GM23248 (cell line): Measurements from ENCODE around the gene BDH1. TPM values are rescaled to one million over a fixed set of nuclear protein-coding genes. Genes with fewer than 3 reads are reported as not detected.

Experiments
- DNase-seq: peaks from one replicate; pipeline ENCODE4 v3.0.0-alpha.2; 2015
- H2AFZ ChIP-seq: fragments of 200-600 bp; sonication (generic); 2 replicates; pipeline ENCODE4 v1.6.1; 2016; ENCODE audit warnings: antibody characterized with exemption
- H3F3A ChIP-seq: fragments of 200-600 bp; sonication (generic); 2 replicates; pipeline ENCODE4 v1.6.1; 2016; ENCODE audit warnings: mild to moderate bottlenecking, antibody characterized with exemption, mixed run types; ENCODE audit not compliant: insufficient read depth
- H3K27ac ChIP-seq: fragments of 200-600 bp; sonication (generic); 2 replicates; pipeline ENCODE4 v1.5.1; 2016; ENCODE audit warnings: mild to moderate bottlenecking
- H3K27me3 ChIP-seq: fragments of 200-600 bp; sonication (generic); replicated peaks from 2 replicates; pipeline ENCODE4 v1.6.1; 2016; ENCODE audit warnings: mild to moderate bottlenecking; ENCODE audit not compliant: insufficient read depth
- H3K36me3 ChIP-seq: fragments of 200-600 bp; sonication (generic); 2 replicates; pipeline ENCODE4 v1.6.1; 2016; ENCODE audit warnings: low read depth, mild to moderate bottlenecking
- H3K4me1 ChIP-seq: fragments of 200-600 bp; sonication (generic); 2 replicates; pipeline ENCODE4 v1.6.1; 2016; ENCODE audit warnings: mild to moderate bottlenecking; ENCODE audit not compliant: insufficient read depth
- H3K4me2 ChIP-seq: fragments of 200-600 bp; sonication (generic); one replicate; pipeline ENCODE4 v1.6.1; 2016; ENCODE audit warnings: mild to moderate bottlenecking; ENCODE audit not compliant: unreplicated experiment
- H3K4me3 ChIP-seq: fragments of 200-600 bp; sonication (generic); 2 replicates; pipeline ENCODE4 v1.5.1; 2016; ENCODE audit warnings: mild to moderate bottlenecking
- H3K79me2 ChIP-seq: fragments of 200-600 bp; sonication (generic); 2 replicates; pipeline ENCODE4 v1.6.1; 2016; ENCODE audit warnings: mild to moderate bottlenecking; ENCODE audit not compliant: insufficient read depth
- H3K9ac ChIP-seq: fragments of 200-600 bp; sonication (generic); 2 replicates; pipeline ENCODE4 v1.6.1; 2016; ENCODE audit warnings: mild to moderate bottlenecking
- H3K9me2 ChIP-seq: fragments of 200-600 bp; sonication (generic); 2 replicates; pipeline ENCODE4 v1.6.1; 2016; ENCODE audit warnings: mixed run types, mild to moderate bottlenecking, moderate library complexity; ENCODE audit not compliant: insufficient read depth
- H3K9me3 ChIP-seq: fragments of 200-600 bp; sonication (generic); one replicate; pipeline ENCODE4 v1.6.1; 2017; ENCODE audit warnings: low read depth
- H4K20me1 ChIP-seq: fragments of 200-600 bp; sonication (generic); 2 replicates; pipeline ENCODE4 v1.6.0; 2016; ENCODE audit not compliant: insufficient read depth
- EZH2 ChIP-seq: fragments of 200-600 bp; sonication (generic); IDR thresholded peaks from 2 replicates; pipeline ENCODE4 v1.6.1; 2018; ENCODE audit warnings: antibody characterized with exemption, mild to moderate bottlenecking; ENCODE audit not compliant: insufficient read depth, poor library complexity, severe bottlenecking
- EZH2phosphoT487 ChIP-seq: fragments of 200-600 bp; sonication (generic); IDR thresholded peaks from 2 replicates; pipeline ENCODE4 v1.6.1; 2018; ENCODE audit warnings: antibody characterized with exemption, moderate library complexity, mild to moderate bottlenecking, low read depth; ENCODE audit not compliant: insufficient read depth
- WGBS, 2 experiments: methylation state at CpG; one replicate each; pipeline ENCODE4 v1.1.6; 2015 to 2017; ENCODE audit warnings: low lambda C conversion rate in 2 of 2, low coverage in 1 of 2; ENCODE audit errors: missing lambda C conversion rate in 2 of 2; 5-methylcytosine and 5-hydroxymethylcytosine counted together
- in situ Hi-C: fragments of 300-500 bp; cut with MboI; formaldehyde crosslinking; loops from 2 replicates; pipeline ENCODE4 v1.15.0; 2020
- polyA plus RNA-seq: library from polyadenylated mRNA; unstranded; fragments of >200 nt; fragmentation: Nextera tagmentation; extraction: Ambion mirVana; gene quantifications from 2 replicates; pipeline ENCODE4 v1.2.1, GENCODE V29; 2016
- total RNA-seq: library from RNA; depleted of rRNA; stranded (reverse); fragments of >200 nt; shearing (Covaris generic); gene quantifications from 2 replicates; pipeline ENCODE4 v1.2.3, GENCODE V29; 2014

The BDH1 gene
- total and polyA plus RNA-seq, 2 experiments from 2014 or later = 2.7 to 3.4 TPM

DNA sequence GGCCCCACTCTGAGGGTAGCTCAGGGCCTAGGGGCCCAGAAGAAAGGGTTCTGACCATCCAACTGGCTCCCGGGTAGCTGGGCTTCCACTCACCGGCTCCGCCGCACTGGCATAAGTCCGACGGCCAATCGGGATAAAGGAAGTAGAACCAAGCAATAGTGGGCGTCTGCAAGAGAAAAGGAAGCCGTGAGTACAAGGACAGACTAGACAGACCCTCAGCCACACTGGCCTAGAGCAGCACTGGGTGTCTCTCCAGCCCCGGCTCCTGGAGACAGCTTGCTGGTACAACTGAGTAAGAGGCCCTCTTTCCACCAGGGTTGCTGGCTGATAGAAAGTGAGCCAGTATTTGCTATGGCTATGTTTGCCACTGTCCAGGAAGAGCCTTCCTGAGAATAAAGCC, 22.4 kb downstream of the BDH1 start:
- WGBS, 2 experiments = 94 to 98% methylated on average over 10 of the region's 10 CpGs
- TF ChIP-seq EZH2phosphoT487 (no peak), EZH2 (no peak)
- no peaks in the 10 kb centered on the region for H3K36me3 ChIP-seq

DNA sequence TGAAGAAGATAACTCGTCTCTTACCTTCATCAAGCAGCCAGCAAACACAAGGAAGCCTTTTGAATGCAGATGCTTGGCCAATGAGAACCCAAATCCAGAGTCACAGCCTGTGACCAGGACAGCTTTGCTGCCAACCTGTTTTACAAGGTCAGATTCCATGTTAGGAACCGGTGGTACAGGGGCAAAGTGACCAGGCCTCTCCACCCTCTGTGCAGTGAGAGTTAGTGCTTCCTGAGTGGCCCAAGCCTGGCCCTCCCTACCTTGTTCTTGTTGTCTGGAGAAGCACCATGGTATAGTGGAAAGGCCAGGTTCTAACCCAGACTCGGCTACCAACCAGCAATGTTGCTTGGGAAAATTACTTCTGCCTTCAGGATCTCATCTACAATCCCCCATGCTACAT, 23.4 kb downstream of the BDH1 start:
- no peak overlapping the region for H3K4me3 ChIP-seq
- DNase-seq = no peak
- H3K9me3 ChIP-seq = no peaks in the 10 kb centered on the region
- H3K9me2 ChIP-seq = no peaks in the 10 kb centered on the region
- H3K9ac ChIP-seq = no peak overlapping the region
- H3K27ac ChIP-seq = no peak overlapping the region
- H3K27me3 ChIP-seq = no peaks in the 10 kb centered on the region
- no peaks in the 10 kb centered on the region for H4K20me1 ChIP-seq
- H3K36me3 ChIP-seq = no peaks in the 10 kb centered on the region
- in situ Hi-C loops = no loop called here
- no peak overlapping the region for H3K4me2 ChIP-seq
- TF ChIP-seq EZH2 (no peak), EZH2phosphoT487 (no peak)
- H3F3A ChIP-seq = no peaks in the 10 kb centered on the region
- 82 to 88% methylated on average over 3 of the region's 3 CpGs for whole genome bisulfite sequencing, 2 experiments
- no peaks in the 10 kb centered on the region for H3K4me1 ChIP-seq
- no peaks in the 10 kb centered on the region for H3K79me2 ChIP-seq
- H2AFZ ChIP-seq = no peak overlapping the region

More for the DNA sequence above, 22.4 kb downstream of the BDH1 start:
- Histone ChIP-seq H3K9ac (no peak overlapping the region), H3K27me3 (no peaks in the 10 kb centered on the region), H3K9me3 (no peaks in the 10 kb centered on the region), H3K4me3 (no peak overlapping the region), H2AFZ (no peak overlapping the region), H3K27ac (no peak overlapping the region), H4K20me1 (no peaks in the 10 kb centered on the region), H3K79me2 (no peaks in the 10 kb centered on the region), H3K4me2 (no peak overlapping the region), H3K9me2 (no peaks in the 10 kb centered on the region), H3F3A (no peaks in the 10 kb centered on the region), H3K4me1 (no peaks in the 10 kb centered on the region)
- no peak for DNase-seq
- in situ Hi-C loops = no loop called here

DNA sequence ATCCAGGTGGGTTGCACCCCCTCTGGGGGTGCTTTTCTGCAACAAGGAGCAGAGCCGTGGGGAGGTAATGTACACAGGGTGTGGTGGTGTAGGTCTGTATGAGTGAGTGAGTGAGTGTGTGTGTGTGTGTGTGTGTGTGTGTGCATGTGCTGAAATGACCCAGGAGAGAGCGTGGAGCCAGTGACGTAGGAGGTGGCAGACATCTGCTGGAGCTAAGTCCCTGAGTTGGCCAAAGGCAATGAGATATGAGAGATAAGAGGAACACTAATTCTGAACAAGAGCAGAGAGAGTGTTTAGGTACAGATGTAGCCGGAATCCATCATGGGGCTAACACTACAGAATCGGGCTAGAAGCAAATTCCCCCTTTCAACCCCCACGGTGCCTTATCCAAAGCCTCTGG, 27.6 kb downstream of the BDH1 start:
- Histone ChIP-seq H3K4me1 (no peaks in the 10 kb centered on the region), H3K27ac (no peak overlapping the region), H3K4me3 (no peak overlapping the region), H3K79me2 (no peaks in the 10 kb centered on the region), H3K4me2 (no peak overlapping the region), H3K9me2 (no peaks in the 10 kb centered on the region), H3K36me3 (no peaks in the 10 kb centered on the region), H3K9me3 (no peaks in the 10 kb centered on the region), H3F3A (no peaks in the 10 kb centered on the region), H3K27me3 (no peaks in the 10 kb centered on the region; the same call in 1 of the 2 replicates), H2AFZ (no peak overlapping the region), H3K9ac (no peak overlapping the region), H4K20me1 (no peaks in the 10 kb centered on the region)
- in situ Hi-C loops = no loop called here
- TF ChIP-seq EZH2phosphoT487 (no peak), EZH2 (no peak)
- DNase-seq = no peak
- 86 to 89% methylated on average over 6 of the region's 6 CpGs for WGBS, 2 experiments

DNA sequence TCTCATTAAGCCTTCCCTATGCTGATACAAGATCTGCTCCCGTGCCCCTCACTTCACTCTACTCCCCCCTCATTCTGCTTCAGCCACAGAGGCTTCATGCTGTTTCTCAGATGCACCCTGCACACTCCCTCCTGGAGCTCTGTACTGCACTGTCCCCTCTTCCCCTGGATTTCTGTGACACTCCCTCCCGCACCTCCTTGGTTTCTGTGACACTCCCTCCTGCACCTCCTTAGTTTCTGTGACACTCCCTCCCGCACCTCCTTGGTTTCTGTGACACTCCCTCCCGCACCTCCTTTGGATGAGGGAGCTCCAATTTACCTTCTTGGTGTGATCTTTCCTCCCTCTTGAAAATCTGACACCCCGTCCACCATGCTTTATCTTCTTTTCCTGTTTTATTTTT, 28.2 kb downstream of the BDH1 start:
- H3K4me3 ChIP-seq = no peak overlapping the region
- no peaks in the 10 kb centered on the region for H4K20me1 ChIP-seq
- no peaks in the 10 kb centered on the region; the same call in 1 of the 2 replicates for H3K27me3 ChIP-seq
- DNase-seq = no peak
- no peak overlapping the region for H2AFZ ChIP-seq
- TF ChIP-seq EZH2 = no peak
- TF ChIP-seq EZH2phosphoT487 = no peak
- H3K9ac ChIP-seq = no peak overlapping the region
- no peaks in the 10 kb centered on the region for H3F3A ChIP-seq
- no peaks in the 10 kb centered on the region for H3K36me3 ChIP-seq
- WGBS, 2 experiments = 69 to 70% methylated on average over 5 of the region's 5 CpGs
- no peaks in the 10 kb centered on the region for H3K9me3 ChIP-seq
- in situ Hi-C loops = no loop called here
- H3K79me2 ChIP-seq = no peaks in the 10 kb centered on the region
- H3K4me2 ChIP-seq = no peak overlapping the region
- peaks cover 4% of the 10 kb centered on the region; the same call in 1 of the 2 replicates for H3K4me1 ChIP-seq
- H3K9me2 ChIP-seq = no peaks in the 10 kb centered on the region
- H3K27ac ChIP-seq = no peak overlapping the region

DNA sequence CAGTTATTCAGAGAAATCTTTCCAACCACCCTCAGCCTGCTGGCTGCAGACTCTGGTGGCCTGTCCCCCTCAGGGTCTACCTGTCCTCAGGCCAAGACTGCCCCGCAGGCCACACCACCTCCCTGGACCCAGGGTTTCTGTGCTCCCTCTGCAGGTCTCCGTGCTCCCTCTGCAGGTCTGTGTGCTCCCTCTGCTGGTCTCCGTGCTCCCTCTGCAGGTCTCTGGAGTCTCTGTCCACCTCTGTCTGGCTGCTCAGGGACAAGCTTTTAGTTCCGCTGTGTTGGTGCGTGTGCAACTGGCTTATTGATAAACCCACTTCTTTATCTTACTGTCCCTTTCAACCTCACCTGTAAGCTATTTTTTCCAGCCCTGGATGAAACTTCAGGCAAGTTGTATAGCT, 30.1 kb downstream of the BDH1 start:
- Histone ChIP-seq H3K9ac (no peak overlapping the region), H4K20me1 (no peaks in the 10 kb centered on the region), H3K4me2 (no peak overlapping the region), H3K9me3 (no peaks in the 10 kb centered on the region), H3K27ac (no peak overlapping the region), H3K4me3 (no peak overlapping the region), H3K79me2 (no peaks in the 10 kb centered on the region), H3K36me3 (no peaks in the 10 kb centered on the region), H3K9me2 (no peaks in the 10 kb centered on the region), H3K27me3 (no peaks in the 10 kb centered on the region; the same call in 1 of the 2 replicates), H2AFZ (no peak overlapping the region), H3K4me1 (peaks cover 4% of the 10 kb centered on the region; the same call in 1 of the 2 replicates), H3F3A (no peaks in the 10 kb centered on the region)
- in situ Hi-C loops = no loop called here
- peak; percentile 32 for DNase-seq
- 70 to 73% methylated on average over 5 of the region's 5 CpGs for WGBS, 2 experiments
- TF ChIP-seq EZH2phosphoT487 (no peak), EZH2 (no peak)
